ENCODE measurements around the gene EPS15.

EPS15 gene

DNA sequence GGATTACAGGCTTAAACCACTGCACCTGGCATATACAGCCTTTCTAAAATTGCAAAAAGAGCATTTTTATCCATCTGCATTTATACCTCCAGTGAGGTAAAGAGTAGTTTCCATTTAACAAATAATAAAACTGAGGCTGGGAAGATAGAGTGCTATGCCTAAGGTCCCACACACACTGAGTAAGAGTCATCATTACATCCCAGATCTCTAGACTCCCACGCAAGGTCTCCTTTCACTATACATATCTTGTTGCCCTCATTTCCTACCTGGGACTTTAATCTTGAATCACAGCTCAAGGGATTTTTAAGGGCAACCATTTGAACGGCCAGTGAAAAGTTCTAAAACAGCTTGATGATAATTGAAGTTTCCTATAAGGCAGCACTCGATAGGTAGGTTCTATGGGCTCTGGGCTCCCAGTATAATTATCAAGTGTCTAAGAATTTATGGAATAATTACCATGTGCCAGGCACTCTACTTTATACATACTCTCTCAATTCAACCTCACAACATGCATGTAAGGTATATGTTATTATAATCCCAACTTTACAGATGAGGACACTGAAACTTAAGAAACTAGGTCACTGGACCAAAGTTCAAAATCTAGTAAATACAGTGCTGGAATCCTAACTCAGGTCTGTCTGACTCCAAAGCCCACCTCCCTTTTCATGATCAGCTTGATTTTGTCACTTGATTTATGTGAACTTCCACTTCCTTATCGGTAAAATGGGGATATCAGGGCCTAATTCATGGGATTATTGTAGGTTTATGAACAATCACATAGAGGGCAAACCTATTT is 23.3 kb upstream of the EPS15 start:
- no peak for ATAC-seq
- no peak for TF ChIP-seq ESRRG (CRISPR knock-in tag; IDR thresholded peaks at IDR 0.05)
- TF ChIP-seq, protein P1, sequence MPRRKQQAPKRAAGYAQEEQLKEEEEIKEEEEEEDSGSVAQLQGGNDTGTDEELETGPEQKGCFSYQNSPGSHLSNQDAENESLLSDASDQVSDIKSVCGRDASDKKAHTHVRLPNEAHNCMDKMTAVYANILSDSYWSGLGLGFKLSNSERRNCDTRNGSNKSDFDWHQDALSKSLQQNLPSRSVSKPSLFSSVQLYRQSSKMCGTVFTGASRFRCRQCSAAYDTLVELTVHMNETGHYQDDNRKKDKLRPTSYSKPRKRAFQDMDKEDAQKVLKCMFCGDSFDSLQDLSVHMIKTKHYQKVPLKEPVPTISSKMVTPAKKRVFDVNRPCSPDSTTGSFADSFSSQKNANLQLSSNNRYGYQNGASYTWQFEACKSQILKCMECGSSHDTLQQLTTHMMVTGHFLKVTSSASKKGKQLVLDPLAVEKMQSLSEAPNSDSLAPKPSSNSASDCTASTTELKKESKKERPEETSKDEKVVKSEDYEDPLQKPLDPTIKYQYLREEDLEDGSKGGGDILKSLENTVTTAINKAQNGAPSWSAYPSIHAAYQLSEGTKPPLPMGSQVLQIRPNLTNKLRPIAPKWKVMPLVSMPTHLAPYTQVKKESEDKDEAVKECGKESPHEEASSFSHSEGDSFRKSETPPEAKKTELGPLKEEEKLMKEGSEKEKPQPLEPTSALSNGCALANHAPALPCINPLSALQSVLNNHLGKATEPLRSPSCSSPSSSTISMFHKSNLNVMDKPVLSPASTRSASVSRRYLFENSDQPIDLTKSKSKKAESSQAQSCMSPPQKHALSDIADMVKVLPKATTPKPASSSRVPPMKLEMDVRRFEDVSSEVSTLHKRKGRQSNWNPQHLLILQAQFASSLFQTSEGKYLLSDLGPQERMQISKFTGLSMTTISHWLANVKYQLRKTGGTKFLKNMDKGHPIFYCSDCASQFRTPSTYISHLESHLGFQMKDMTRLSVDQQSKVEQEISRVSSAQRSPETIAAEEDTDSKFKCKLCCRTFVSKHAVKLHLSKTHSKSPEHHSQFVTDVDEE (CRISPR knock-in tag; IDR thresholded peaks at IDR 0.05): no peak
- no peak for TF ChIP-seq ZNF565 (CRISPR knock-in tag; conservative IDR thresholded peaks at IDR 0.05; ENCODE audit: low read depth)
- TF ChIP-seq, protein P2, sequence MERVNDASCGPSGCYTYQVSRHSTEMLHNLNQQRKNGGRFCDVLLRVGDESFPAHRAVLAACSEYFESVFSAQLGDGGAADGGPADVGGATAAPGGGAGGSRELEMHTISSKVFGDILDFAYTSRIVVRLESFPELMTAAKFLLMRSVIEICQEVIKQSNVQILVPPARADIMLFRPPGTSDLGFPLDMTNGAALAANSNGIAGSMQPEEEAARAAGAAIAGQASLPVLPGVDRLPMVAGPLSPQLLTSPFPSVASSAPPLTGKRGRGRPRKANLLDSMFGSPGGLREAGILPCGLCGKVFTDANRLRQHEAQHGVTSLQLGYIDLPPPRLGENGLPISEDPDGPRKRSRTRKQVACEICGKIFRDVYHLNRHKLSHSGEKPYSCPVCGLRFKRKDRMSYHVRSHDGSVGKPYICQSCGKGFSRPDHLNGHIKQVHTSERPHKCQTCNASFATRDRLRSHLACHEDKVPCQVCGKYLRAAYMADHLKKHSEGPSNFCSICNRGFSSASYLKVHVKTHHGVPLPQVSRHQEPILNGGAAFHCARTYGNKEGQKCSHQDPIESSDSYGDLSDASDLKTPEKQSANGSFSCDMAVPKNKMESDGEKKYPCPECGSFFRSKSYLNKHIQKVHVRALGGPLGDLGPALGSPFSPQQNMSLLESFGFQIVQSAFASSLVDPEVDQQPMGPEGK (CRISPR knock-in tag; IDR thresholded peaks at IDR 0.05; ENCODE audit: borderline replicate concordance): no peak
- no peak for TF ChIP-seq CSDC2 (CRISPR knock-in tag; IDR thresholded peaks at IDR 0.05)
- no peak for TF ChIP-seq TCF4 (CRISPR knock-in tag; IDR thresholded peaks at IDR 0.05; ENCODE audit: borderline replicate concordance)
- TF ChIP-seq, protein P3, sequence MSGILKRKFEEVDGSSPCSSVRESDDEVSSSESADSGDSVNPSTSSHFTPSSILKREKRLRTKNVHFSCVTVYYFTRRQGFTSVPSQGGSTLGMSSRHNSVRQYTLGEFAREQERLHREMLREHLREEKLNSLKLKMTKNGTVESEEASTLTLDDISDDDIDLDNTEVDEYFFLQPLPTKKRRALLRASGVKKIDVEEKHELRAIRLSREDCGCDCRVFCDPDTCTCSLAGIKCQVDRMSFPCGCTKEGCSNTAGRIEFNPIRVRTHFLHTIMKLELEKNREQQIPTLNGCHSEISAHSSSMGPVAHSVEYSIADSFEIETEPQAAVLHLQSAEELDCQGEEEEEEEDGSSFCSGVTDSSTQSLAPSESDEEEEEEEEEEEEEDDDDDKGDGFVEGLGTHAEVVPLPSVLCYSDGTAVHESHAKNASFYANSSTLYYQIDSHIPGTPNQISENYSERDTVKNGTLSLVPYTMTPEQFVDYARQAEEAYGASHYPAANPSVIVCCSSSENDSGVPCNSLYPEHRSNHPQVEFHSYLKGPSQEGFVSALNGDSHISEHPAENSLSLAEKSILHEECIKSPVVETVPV (CRISPR knock-in tag; IDR thresholded peaks at IDR 0.05): no peak
- TF ChIP-seq GLIS3 (CRISPR knock-in tag; IDR thresholded peaks at IDR 0.05): no peak
- TF ChIP-seq ARNTL (CRISPR knock-in tag; IDR thresholded peaks at IDR 0.05; ENCODE audit: borderline replicate concordance, low read depth): no peak
- no peak for TF ChIP-seq TOX (CRISPR knock-in tag; IDR thresholded peaks at IDR 0.05; ENCODE audit: borderline replicate concordance)
- TF ChIP-seq, protein P4, sequence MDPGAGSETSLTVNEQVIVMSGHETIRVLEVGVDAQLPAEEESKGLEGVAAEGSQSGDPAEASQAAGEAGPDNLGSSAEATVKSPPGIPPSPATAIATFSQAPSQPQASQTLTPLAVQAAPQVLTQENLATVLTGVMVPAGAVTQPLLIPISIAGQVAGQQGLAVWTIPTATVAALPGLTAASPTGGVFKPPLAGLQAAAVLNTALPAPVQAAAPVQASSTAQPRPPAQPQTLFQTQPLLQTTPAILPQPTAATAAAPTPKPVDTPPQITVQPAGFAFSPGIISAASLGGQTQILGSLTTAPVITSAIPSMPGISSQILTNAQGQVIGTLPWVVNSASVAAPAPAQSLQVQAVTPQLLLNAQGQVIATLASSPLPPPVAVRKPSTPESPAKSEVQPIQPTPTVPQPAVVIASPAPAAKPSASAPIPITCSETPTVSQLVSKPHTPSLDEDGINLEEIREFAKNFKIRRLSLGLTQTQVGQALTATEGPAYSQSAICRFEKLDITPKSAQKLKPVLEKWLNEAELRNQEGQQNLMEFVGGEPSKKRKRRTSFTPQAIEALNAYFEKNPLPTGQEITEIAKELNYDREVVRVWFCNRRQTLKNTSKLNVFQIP (CRISPR knock-in tag; IDR thresholded peaks at IDR 0.05; ENCODE audit: borderline replicate concordance, low read depth): no peak
- TF ChIP-seq OSR1 (CRISPR knock-in tag; IDR thresholded peaks at IDR 0.05): no peak
- no peak for TF ChIP-seq ZNF8 (CRISPR knock-in tag; IDR thresholded peaks at IDR 0.05)

DNA sequence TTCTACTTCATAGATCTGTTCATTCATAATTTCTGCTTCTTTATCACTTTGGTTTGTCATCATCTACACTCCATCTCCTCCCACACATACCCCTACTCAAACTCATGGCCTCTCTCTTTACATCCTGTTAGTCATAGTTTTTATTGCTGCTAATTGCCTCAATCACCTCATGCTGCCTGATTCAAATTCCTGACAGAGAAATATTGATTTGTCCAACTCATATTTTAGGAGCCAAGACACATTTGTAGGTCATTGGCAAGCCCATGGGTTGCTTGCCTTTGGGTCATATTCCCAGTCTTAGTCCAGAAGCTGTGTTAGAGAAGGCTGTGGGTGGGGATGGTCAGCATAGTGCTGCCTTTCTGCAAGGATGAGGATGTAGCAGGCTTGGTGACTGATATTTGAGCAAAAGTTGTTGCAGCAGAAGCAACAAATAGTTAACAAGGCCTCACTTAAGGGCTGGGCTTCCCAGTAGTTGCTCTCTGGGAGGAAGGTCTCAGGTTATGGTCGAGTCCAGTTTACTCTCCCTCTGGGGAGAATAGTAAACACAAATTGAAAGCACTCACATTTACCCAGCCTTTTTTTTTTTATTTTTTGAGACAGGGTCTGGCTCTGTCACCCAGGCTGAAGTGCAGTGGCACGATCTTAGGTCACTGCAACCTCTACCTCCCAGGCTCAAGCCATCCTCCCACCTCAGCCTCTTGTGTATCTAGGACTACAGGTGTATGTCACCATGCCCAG is 22.4 kb upstream of the EPS15 start:
- TF ChIP-seq, protein P4 (CRISPR knock-in tag; IDR thresholded peaks at IDR 0.05; ENCODE audit: borderline replicate concordance, low read depth): no peak

DNA sequence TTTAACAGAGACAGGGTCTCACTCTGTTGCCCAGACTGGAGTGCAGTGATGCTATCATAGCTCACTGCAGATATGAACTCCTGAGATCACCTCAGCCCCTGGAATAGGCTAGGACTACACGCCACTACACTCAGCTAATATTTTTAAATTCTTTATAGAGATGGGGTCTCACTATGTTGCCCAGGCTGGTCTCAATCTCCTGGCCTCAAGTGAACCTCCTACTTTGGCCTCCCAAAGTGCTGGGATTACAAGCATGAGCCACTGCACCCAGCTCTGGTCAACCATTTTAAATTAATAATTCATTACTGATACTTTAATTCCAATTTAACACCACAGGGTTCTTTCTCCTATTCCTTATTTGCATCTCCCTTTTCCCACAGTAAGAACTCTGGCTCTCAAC is 18.5 kb upstream of the EPS15 start:
- no peak for ATAC-seq

More for the DNA sequence above, 22.4 kb upstream of the EPS15 start:
- no peak for ATAC-seq

More for the DNA sequence above, 18.5 kb upstream of the EPS15 start:
- TF ChIP-seq TOX (CRISPR knock-in tag; IDR thresholded peaks at IDR 0.05; ENCODE audit: borderline replicate concordance) (no peak), ISL1 (CRISPR knock-in tag; IDR thresholded peaks at IDR 0.05) (no peak), PPARA (CRISPR knock-in tag; IDR thresholded peaks at IDR 0.05; ENCODE audit: borderline replicate concordance) (no peak), RARB (CRISPR knock-in tag; IDR thresholded peaks at IDR 0.05) (no peak), CSDC2 (CRISPR knock-in tag; IDR thresholded peaks at IDR 0.05) (no peak), ZFP3 (CRISPR knock-in tag; IDR thresholded peaks at IDR 0.05) (no peak), SNAI2 (CRISPR knock-in tag; IDR thresholded peaks at IDR 0.05) (no peak), ARNTL (CRISPR knock-in tag; IDR thresholded peaks at IDR 0.05; ENCODE audit: borderline replicate concordance, low read depth) (no peak), ZNF565 (CRISPR knock-in tag; conservative IDR thresholded peaks at IDR 0.05; ENCODE audit: low read depth) (no peak), ESRRG (CRISPR knock-in tag; IDR thresholded peaks at IDR 0.05) (no peak)
- TF ChIP-seq, protein P1 (CRISPR knock-in tag; IDR thresholded peaks at IDR 0.05): no peak
